DMS114 treated with DMSO at 0.1 percent for 48 hours (cell line): ENCODE data around the gene HSPA4L.

Experiments
- DNase-seq: peaks from one replicate; lab custom pipeline; 2025; ENCODE audit not compliant: unreplicated experiment; lab: John Stamatoyannopoulos, UW

The HSPA4L gene

GRCh38 chr4:127783026-127783769 is 1.1 kb downstream of the HSPA4L start:
- peak; percentile 11 for DNase-seq

- DNase-seq: no peak
Measured at GRCh38 chr4:127783955-127784770, 2.0 kb downstream of the HSPA4L start.

GRCh38 chr4:127788517-127788916 is 6.4 kb downstream of the HSPA4L start:
- DNase-seq: no peak

- no peak for DNase-seq
Measured at GRCh38 chr4:127791391-127791790, 9.3 kb downstream of the HSPA4L start.

GRCh38 chr4:127793528-127793927 is 11.4 kb downstream of the HSPA4L start:
- DNase-seq: no peak

- no peak for DNase-seq
Measured at GRCh38 chr4:127799711-127800110, 17.6 kb downstream of the HSPA4L start.

- no peak for DNase-seq
Measured at GRCh38 chr4:127809173-127809800, 27.2 kb downstream of the HSPA4L start.

- no peak for DNase-seq
Measured at GRCh38 chr4:127810551-127810950, 28.4 kb downstream of the HSPA4L start.

- no peak for DNase-seq
Measured at GRCh38 chr4:127822430-127822829, 40.3 kb downstream of the HSPA4L start.

- no peak for DNase-seq
Measured at GRCh38 chr4:127828121-127828520, 46.0 kb downstream of the HSPA4L start.

GRCh38 chr4:127829014-127829413 is 46.9 kb downstream of the HSPA4L start:
- DNase-seq: no peak

- DNase-seq: no peak
Measured at GRCh38 chr4:127832585-127832984, 50.5 kb downstream of the HSPA4L start.

GRCh38 chr4:127843704-127844600 is 61.8 kb downstream of the HSPA4L start:
- no peak for DNase-seq

GRCh38 chr4:127844601-127845116 is 62.5 kb downstream of the HSPA4L start:
- DNase-seq: no peak

GRCh38 chr4:127846061-127846460 is 63.9 kb downstream of the HSPA4L start:
- no peak for DNase-seq

- DNase-seq: no peak
Measured at GRCh38 chr4:127846765-127847164, 64.6 kb downstream of the HSPA4L start.

GRCh38 chr4:127849505-127850234 is 67.5 kb downstream of the HSPA4L start:
- no peak for DNase-seq

GRCh38 chr4:127852661-127853060 is 70.5 kb downstream of the HSPA4L start:
- no peak for DNase-seq

- DNase-seq: no peak
Measured at GRCh38 chr4:127856196-127856812, 74.2 kb downstream of the HSPA4L start.
